KBM-7 (cell line): ENCODE data around the gene DOCK2.
"Not testable (repeated sequence)": the region's sequence is repeated elsewhere in the genome, so short reads cannot be mapped to it uniquely, and the experiment has no call there.

Experiments
- DNase-seq: peaks from one replicate; pipeline ENCODE4 v3.0.0-alpha.2; 2015
- in situ Hi-C: fragments of 300-500 bp; cut with MboI; formaldehyde crosslinking; loops from 2 replicates; pipeline ENCODE4 v1.14.3; 2020; ENCODE audit warnings: low sequenced_read_pairs, low pct_unique_long_range_greater_than_20kb, mixed read lengths

DOCK2 gene

DNA sequence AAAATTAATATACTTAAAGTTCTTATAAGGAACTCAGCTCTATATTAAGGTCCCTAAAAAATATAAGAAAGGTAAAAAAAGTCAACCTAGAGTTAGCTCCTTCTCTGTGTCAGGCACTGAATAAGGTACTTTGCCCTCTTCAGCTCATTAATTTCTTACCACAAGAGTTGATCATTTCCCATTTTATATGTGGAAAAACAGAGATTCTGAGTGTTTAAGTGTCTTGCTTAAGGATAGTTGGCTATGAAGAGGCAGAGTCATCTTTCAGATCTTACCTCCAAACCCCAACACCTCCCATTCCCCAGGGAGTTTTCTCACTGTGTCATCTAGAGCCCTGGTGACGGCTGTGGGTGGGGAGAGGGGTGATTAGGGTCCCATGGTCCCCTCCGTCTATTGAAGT lies 302.7 kb downstream of the DOCK2 start:
- DNase-seq = no peak
- in situ Hi-C loops = no loop called here

- in situ Hi-C loops = no loop called here
Observed at GRCh38 chr5:169941542-169941941, 304.5 kb downstream of the DOCK2 start.

DNA sequence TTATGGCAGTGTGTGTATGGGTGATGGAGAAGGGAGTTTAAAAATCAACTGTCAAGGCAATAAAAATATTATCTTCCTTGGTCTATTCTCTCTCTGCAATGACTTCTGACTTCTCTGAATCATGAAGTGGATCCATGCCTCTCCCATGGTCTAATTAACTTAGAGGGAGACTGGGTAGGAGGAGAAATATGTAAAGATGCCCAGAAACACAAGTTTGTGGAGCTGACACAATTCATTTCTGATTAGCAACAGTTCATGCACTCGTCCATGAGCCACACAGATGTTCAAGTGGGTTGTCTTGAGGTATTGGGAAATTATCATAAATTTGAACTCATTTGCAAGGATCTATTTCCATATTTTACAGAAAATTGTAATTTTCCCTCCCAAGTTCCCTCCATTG lies 305.1 kb downstream of the DOCK2 start:
- no peak for DNase-seq
- in situ Hi-C loops = no loop called here

More at GRCh38 chr5:169941542-169941941, 304.5 kb downstream of the DOCK2 start:
- no peak for DNase-seq

DNA sequence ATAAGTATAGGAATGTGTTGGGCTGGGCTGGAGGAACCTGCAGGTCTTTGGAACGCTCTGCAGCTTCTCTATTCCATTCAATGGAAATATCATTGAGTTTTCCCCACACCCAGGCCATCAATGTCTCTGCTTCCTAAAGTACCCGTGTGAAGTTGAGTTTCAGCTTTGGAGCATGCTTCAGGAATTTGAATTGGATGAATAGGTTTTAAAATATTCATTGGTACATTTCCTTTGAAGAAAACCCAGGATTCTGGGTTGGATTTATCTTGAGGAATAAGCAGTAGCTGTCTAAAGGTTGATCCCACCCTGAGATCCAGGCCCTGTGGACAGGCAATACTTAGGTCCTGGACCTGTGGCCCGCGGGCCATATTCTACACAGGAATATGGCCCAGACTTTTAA lies 306.0 kb downstream of the DOCK2 start:
- DNase-seq = no peak
- in situ Hi-C loops = no loop called here

DNA sequence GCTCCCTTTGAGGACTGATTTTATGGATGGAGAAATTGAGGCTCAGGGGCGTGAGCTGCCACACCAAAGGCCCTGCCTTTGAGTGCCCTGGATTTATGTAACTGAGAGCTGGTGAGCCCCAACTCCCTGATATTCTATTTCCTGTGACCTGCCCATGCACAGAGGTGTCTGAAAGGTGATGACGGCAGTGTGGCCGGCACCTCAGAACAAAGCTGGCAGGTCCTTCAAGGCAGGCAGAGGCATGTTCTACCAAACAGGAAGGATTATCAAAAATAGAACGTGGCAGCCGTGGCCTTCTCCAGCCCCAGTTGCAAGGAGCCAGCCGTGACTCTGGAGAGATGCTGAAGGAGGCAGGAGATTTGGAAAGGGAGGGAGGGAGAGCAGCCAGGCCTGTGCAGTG lies 307.0 kb downstream of the DOCK2 start:
- in situ Hi-C loops = no loop called here

DNA sequence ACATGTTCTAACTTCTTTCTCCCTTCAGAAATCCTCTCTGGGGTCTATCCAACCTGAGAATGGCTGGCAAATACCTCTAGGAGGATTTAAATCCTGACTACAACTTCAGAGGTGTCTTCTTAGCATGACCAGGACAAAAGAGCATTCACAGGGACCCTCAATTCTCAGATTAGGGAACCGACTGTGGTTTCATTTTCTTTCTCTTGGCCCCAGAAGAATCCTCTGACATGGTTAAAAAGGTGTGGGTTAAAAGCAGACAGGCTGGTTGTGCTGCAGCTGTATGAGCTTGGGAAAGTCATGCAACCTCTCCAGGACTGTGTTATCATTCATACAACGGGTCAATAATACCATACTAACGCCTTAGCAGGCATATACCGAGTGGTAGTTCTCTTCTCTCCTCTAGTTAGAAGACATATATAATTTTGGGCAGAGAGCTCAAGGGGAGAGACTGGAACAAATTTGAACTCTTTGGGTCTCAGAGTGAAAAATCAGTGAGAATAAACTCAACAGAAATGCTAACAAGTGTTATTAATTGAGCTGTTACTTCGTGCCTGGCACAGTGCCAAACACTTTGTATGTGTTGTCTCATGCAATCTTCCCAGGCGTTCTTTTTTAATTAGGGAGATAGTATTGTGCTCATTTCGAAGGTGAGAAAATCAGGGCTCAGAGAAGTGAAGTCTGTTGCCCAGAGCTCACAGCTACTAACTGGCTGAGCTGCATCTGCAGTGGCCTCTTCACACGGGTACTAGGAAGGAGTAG lies 308.0 kb downstream of the DOCK2 start:
- no peak for DNase-seq
- in situ Hi-C loops = no loop called here

More for the DNA sequence above, 307.0 kb downstream of the DOCK2 start:
- DNase-seq = no peak

- no peak for DNase-seq
- in situ Hi-C loops = no loop called here
Observed at GRCh38 chr5:169945831-169946261, 308.8 kb downstream of the DOCK2 start.

DNA sequence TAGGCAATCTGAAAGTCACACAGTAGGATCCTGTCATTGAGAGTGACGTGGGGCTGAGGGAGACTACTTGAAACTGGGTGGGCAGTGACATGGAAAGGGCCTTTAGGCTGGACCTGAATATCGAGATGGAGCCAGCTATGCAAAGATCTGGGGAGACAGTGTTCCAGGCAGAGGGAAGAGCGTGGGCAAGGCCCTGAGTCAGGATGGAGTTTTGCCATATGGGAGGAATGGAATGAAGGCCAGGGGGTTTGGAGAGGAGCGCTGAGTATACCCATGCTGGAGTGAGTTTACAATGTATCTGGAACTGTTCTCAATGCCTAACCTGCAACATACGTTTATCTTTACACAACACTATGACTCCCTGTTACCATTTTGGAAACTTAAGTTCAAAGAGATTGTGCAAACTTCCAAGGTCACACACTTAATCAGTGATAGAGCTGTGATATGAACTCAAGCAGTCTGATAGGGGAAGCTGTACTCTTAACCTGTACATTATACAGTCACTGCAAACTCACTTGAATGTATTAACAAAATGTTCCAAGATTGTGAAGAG lies 309.7 kb downstream of the DOCK2 start:
- DNase-seq = no peak
- in situ Hi-C loops = no loop called here

- no peak for DNase-seq
- in situ Hi-C loops = no loop called here
Observed at GRCh38 chr5:169950333-169950732, 313.3 kb downstream of the DOCK2 start.

- in situ Hi-C loops = not testable (repeated sequence)
Observed at GRCh38 chr5:169953196-169953595, 316.1 kb downstream of the DOCK2 start.

GRCh38 chr5:169954786-169955185 lies 317.7 kb downstream of the DOCK2 start:
- no peak for DNase-seq
- in situ Hi-C loops = no loop called here

More at GRCh38 chr5:169953196-169953595, 316.1 kb downstream of the DOCK2 start:
- peak; percentile 16 for DNase-seq

DNA sequence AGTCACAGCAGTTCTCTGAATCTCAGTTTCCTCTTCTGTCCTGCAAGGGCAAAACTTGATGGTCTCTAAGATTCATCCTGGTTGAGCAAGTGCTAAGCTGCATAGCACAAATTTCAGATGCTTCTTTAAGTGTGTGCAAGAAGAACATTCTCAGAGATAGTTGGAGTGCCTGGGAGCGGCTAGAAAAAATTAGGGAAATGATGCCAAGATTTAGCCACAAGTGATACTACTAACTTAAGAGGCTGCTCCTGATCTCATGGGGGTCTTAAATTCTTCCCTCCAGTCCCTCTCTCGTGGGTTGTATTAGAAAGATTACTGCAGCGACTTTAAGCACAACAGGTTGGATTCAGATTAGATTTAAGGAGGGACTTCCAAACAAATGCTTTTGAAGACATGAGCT lies 319.1 kb downstream of the DOCK2 start:
- in situ Hi-C loops = no loop called here
- DNase-seq = no peak

DNA sequence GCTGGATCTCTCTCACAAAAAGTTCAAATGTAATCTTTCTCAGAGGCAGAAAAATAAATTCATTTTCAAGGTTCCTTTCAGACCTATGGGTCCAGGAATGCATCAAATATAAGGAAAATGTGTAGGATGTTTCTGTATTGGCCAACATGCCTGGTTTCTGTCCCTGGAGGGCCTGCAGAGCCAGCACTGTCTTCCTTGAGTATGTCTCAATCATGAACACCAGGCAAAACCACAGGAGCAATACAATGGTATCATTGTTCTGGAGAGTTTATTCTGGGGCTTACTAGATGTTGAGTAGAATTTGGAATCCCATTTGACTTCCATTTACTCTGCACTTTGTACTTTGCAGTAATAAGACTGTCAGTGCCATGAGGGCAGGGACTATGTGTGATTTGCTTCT lies 319.7 kb downstream of the DOCK2 start:
- DNase-seq = no peak
- in situ Hi-C loops = no loop called here

DNA sequence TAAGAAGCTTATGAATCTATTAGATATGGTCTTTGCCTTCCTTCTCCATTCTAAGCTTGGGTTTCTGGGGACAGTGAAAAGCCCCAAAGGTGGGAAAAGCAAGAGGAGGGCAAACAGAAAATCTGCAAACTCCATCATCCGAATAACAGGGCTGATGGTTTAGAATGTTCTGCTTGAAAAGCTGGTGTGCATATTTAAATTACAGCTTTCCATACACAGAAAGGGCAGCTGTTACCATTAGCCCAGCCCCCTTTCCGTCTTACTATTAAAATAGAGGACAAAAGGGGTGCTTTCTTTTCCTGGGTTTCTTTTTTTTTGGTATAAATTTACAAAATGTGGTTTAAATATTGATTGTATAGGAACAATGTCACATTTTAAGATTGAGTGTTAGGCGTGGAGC lies 321.2 kb downstream of the DOCK2 start:
- DNase-seq = no peak

GRCh38 chr5:169960659-169961058 lies 323.6 kb downstream of the DOCK2 start:
- DNase-seq = no peak
- in situ Hi-C loops = no loop called here

More for the DNA sequence above, 321.2 kb downstream of the DOCK2 start:
- in situ Hi-C loops = no loop called here

DNA sequence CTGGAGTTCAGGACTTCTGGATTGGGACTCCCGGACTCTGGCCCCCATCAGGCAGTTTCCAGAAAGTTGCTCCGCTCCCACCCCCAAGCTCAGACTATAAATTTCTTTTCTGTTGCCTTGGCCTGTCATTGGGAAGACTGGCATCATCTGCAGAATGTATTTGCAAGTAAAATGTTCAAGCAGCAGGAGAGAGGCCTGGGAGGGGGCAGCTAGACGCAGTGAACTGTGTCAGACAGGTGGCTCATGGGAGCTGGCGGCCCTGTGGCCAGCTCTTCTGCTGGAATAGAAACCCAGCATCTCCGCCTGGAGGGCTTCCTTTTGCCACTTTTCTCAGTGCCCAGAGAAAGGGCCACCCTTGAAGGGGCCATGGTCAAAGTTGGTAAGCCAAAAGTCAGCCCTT lies 327.2 kb downstream of the DOCK2 start:
- in situ Hi-C loops = no loop called here
- no peak for DNase-seq

DNA sequence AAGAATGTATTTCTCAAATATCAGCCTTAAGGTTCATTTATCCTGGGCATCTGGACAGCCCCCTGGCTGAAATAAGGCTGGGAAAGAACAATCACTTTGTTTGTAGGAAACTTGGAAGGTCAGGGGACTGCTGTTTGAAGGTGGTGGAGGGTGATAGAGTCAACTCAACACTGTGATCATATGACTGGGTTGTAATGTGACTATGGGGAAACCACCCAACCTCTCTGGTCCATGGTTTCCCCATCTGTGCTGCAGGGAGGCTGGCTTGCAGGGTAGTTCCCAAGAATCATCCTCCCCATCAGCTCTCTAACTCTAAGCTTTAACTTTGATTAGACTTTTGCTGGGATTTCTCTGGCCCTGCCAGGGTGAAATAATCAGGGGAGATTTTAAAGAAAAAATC lies 333.3 kb downstream of the DOCK2 start:
- no peak for DNase-seq
- in situ Hi-C loops = no loop called here

DNA sequence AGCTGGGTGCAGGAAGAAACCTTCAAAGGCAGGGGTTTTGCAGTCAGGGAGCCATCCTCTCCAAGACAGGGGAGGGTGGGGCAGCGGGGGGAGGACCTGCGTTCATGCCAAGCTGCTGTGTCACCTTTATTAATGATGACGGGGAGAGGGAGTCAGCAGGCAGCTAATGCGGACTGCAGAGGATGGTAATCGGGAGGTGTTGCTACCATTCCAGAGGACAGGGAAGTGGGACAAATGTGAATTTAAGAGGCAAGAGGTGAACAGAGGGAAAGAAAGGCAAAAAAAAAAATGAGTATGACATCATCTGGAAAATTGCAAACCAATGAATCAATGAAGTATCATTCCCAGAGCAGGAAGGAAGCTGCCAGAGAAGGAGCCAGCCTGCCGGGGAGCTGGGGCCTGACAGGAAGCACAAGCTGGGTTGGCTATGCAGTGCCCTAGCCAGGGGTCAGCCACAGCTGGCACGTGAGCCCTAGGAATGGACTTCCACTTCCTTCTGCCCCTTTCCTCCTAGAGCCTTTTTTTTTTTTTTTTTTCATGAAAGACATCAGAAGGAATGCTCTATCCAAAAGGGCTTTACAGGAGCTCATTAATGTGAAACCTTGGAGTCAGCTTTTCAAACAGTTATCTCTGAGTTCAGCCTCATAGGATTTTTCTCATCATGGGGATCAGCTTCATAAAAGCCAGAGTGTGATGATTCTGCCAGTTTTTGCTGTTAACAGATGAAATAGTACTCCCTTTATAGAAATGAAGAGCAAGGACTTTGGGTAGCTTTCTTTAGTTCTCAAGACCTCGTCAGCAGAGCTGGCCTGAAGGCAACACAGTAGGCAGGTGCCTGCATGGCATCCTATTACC lies 334.1 kb downstream of the DOCK2 start:
- in situ Hi-C loops = no loop called here

DNA sequence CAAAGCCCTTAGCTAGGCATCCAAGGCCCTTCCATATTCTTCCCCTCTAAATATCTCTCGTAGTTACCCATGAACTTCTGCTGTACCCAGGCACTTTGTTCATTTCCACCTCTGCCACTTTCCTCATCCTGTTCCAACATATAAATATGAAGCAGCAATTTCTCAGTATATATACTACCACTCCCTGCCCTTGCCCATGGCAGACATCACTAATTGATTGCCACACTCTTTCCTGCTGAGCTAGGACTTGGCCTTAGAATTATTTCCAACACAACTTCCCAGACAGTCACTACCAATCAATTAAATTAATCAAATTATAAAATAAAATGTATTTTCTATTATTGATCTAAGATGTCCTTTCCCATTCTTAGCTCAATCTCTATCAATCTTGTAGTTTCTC lies 334.7 kb downstream of the DOCK2 start:
- no peak for DNase-seq
- in situ Hi-C loops = no loop called here

More for the DNA sequence above, 334.1 kb downstream of the DOCK2 start:
- no peak for DNase-seq

GRCh38 chr5:169973056-169973455 lies 336.0 kb downstream of the DOCK2 start:
- no peak for DNase-seq
- in situ Hi-C loops = no loop called here
